KOPT-K1 (cell line): Measurements from ENCODE around the gene FNDC1.

ENCODE experiments used
- H3K27ac ChIP-seq: fragments of 200-600 bp; sonication (generic); 2 replicates; pipeline ENCODE4 v1.5.1; 2016; ENCODE audit warnings: antibody characterized with exemption, mild to moderate bottlenecking, low read depth, low read length; ENCODE audit not compliant: poor library complexity, severe bottlenecking
- H3K36me3 ChIP-seq: fragments of 200-600 bp; sonication (generic); 2 replicates; pipeline ENCODE4 v1.5.1; 2017; ENCODE audit warnings: antibody characterized with exemption, mild to moderate bottlenecking, low read length, moderate library complexity; ENCODE audit not compliant: insufficient read depth
- H3K9me3 ChIP-seq: fragments of 200-600 bp; sonication (generic); 2 replicates; pipeline ENCODE4 v1.5.1; 2017; ENCODE audit warnings: antibody characterized with exemption, low read length, mild to moderate bottlenecking; ENCODE audit not compliant: insufficient read depth, poor library complexity, severe bottlenecking

The FNDC1 gene

GRCh38 chr6:159249752-159250151, 80.6 kb downstream of the FNDC1 start:
- H3K27ac ChIP-seq: no peak overlapping the region
- no peaks in the 10 kb centered on the region for H3K36me3 ChIP-seq
- no peaks in the 10 kb centered on the region for H3K9me3 ChIP-seq

GRCh38 chr6:159250633-159251032, 81.4 kb downstream of the FNDC1 start:
- H3K36me3 ChIP-seq: no peaks in the 10 kb centered on the region
- H3K9me3 ChIP-seq: no peaks in the 10 kb centered on the region
- H3K27ac ChIP-seq: no peak overlapping the region

- H3K27ac ChIP-seq: no peak overlapping the region
- H3K36me3 ChIP-seq: no peaks in the 10 kb centered on the region
- H3K9me3 ChIP-seq: no peaks in the 10 kb centered on the region
These were observed 83.8 kb downstream of the FNDC1 start for GRCh38 chr6:159252955-159253508.

- no peak overlapping the region for H3K27ac ChIP-seq
- no peaks in the 10 kb centered on the region for H3K9me3 ChIP-seq
- no peaks in the 10 kb centered on the region for H3K36me3 ChIP-seq
These were observed 85.0 kb downstream of the FNDC1 start for GRCh38 chr6:159254186-159254585.

- Histone ChIP-seq H3K9me3 (no peaks in the 10 kb centered on the region), H3K36me3 (no peaks in the 10 kb centered on the region), H3K27ac (no peak overlapping the region)
These were observed 86.3 kb downstream of the FNDC1 start for GRCh38 chr6:159255434-159255951.

GRCh38 chr6:159256128-159256527, 86.9 kb downstream of the FNDC1 start:
- Histone ChIP-seq H3K27ac (no peak overlapping the region), H3K36me3 (no peaks in the 10 kb centered on the region), H3K9me3 (no peaks in the 10 kb centered on the region)

- no peak overlapping the region for H3K27ac ChIP-seq
- H3K36me3 ChIP-seq: no peaks in the 10 kb centered on the region
- no peaks in the 10 kb centered on the region for H3K9me3 ChIP-seq
These were observed 88.6 kb downstream of the FNDC1 start for GRCh38 chr6:159257846-159258245.

GRCh38 chr6:159259441-159260125, 90.4 kb downstream of the FNDC1 start:
- Histone ChIP-seq H3K27ac (no peak overlapping the region), H3K36me3 (no peaks in the 10 kb centered on the region), H3K9me3 (no peaks in the 10 kb centered on the region)

- no peaks in the 10 kb centered on the region for H3K36me3 ChIP-seq
- no peak overlapping the region for H3K27ac ChIP-seq
- no peaks in the 10 kb centered on the region for H3K9me3 ChIP-seq
These were observed 91.0 kb downstream of the FNDC1 start for GRCh38 chr6:159260208-159260607.

GRCh38 chr6:159261995-159262394, 92.8 kb downstream of the FNDC1 start:
- H3K36me3 ChIP-seq: no peaks in the 10 kb centered on the region
- no peak overlapping the region for H3K27ac ChIP-seq
- no peaks in the 10 kb centered on the region for H3K9me3 ChIP-seq

GRCh38 chr6:159262586-159262985, 93.4 kb downstream of the FNDC1 start:
- no peak overlapping the region for H3K27ac ChIP-seq
- H3K9me3 ChIP-seq: no peaks in the 10 kb centered on the region
- H3K36me3 ChIP-seq: no peaks in the 10 kb centered on the region

- H3K9me3 ChIP-seq: no peaks in the 10 kb centered on the region
- H3K36me3 ChIP-seq: no peaks in the 10 kb centered on the region
- H3K27ac ChIP-seq: no peak overlapping the region
These were observed 98.0 kb downstream of the FNDC1 start for GRCh38 chr6:159267165-159267564.

GRCh38 chr6:159268511-159268910, 99.3 kb downstream of the FNDC1 start:
- H3K27ac ChIP-seq: no peak overlapping the region
- no peaks in the 10 kb centered on the region for H3K9me3 ChIP-seq
- H3K36me3 ChIP-seq: no peaks in the 10 kb centered on the region

GRCh38 chr6:159271257-159271656, 102.1 kb downstream of the FNDC1 start:
- no peaks in the 10 kb centered on the region for H3K36me3 ChIP-seq
- H3K9me3 ChIP-seq: no peaks in the 10 kb centered on the region
- H3K27ac ChIP-seq: no peak overlapping the region

GRCh38 chr6:159278626-159279025, 109.4 kb downstream of the FNDC1 start:
- no peaks in the 10 kb centered on the region for H3K36me3 ChIP-seq
- H3K9me3 ChIP-seq: no peaks in the 10 kb centered on the region
- no peak overlapping the region for H3K27ac ChIP-seq

- H3K27ac ChIP-seq: no peak overlapping the region
- H3K36me3 ChIP-seq: no peaks in the 10 kb centered on the region
- no peaks in the 10 kb centered on the region for H3K9me3 ChIP-seq
These were observed 110.6 kb downstream of the FNDC1 start for GRCh38 chr6:159279790-159280277.
